ENCODE results near the gene NACC2. TPM values are rescaled to one million over a fixed set of nuclear protein-coding genes. Genes with fewer than 3 reads are reported as not detected.

The NACC2 gene
- polyA plus RNA-seq, 1 donor (not counting 4 experiments of a cell fraction or from before 2014, with no cell fraction given), result 4.6 TPM

GRCh38 chr9:135969064-135969683 is 125.9 kb downstream of the NACC2 start:
- Histone ChIP-seq H2AFZ (ENCODE audit: control insufficient read depth, low read length) (no peak overlapping the region), H4K20me1 (ENCODE audit: control insufficient read depth, extremely low read depth, insufficient read depth, low read length) (no peaks in the 10 kb centered on the region), H3K4me2 (ENCODE audit: control insufficient read depth, extremely low read depth, insufficient read depth, low read depth, low read length) (no peak overlapping the region), H3K9me3 (ENCODE audit: control insufficient read depth, low read depth, low read length) (no peaks in the 10 kb centered on the region), H3K9ac (ENCODE audit: control insufficient read depth, extremely low read depth, insufficient read depth, low read length) (no peak overlapping the region), H3K27ac (ENCODE audit: control insufficient read depth, insufficient read depth, low read length) (no peak overlapping the region), H3K4me3 (ENCODE audit: control insufficient read depth in 2 of 3, extremely low read depth in 1 of 3, insufficient read depth in 2 of 3, low read depth in 1 of 3, low read length in 3 of 3) (no peak overlapping the region), H3K27me3 (ENCODE audit: control insufficient read depth, extremely low read depth, insufficient read depth, low read length) (peaks cover 4% of the 10 kb centered on the region), H3K36me3 (ENCODE audit: control insufficient read depth in 2 of 2, extremely low read depth in 1 of 2, insufficient read depth in 2 of 2, low read length in 2 of 2) (no peaks in the 10 kb centered on the region), H3K4me1 (ENCODE audit: control insufficient read depth, extremely low read depth, insufficient read depth, low read length) (no peaks in the 10 kb centered on the region), H3K9me1 (ENCODE audit: control insufficient read depth, extremely low read depth, insufficient read depth, low read length) (no peaks in the 10 kb centered on the region), H3K79me2 (ENCODE audit: control insufficient read depth, insufficient read depth, low read length) (no peaks in the 10 kb centered on the region)
- DNase-seq (ENCODE audit: low read depth, low spot score) (no peak), FAIRE-seq (no peak)
- dilution Hi-C loops (cut with MboI; ENCODE audit: extremely low pct_ligation_motif_present, low sequenced_read_pairs), result no loop called here
- TF ChIP-seq EZH2 (IDR thresholded peaks at IDR 0.05; ENCODE audit: low read length) (no peak), CTCF (optimal IDR thresholded peaks at IDR 0.05 in 1 of 3, IDR thresholded peaks at IDR 0.05 in 1 of 3, conservative IDR thresholded peaks at IDR 0.05 in 1 of 3; ENCODE audit: extremely low read depth in 1 of 3, insufficient read depth in 2 of 3, low read length in 3 of 3) (no peak)

- no peak for TF ChIP-seq CTCF (optimal IDR thresholded peaks at IDR 0.05 in 1 of 3, IDR thresholded peaks at IDR 0.05 in 1 of 3, conservative IDR thresholded peaks at IDR 0.05 in 1 of 3; ENCODE audit: extremely low read depth in 1 of 3, insufficient read depth in 2 of 3, low read length in 3 of 3)
- no peak for TF ChIP-seq EZH2 (IDR thresholded peaks at IDR 0.05; ENCODE audit: low read length)
- Histone ChIP-seq H3K9me3 (ENCODE audit: control insufficient read depth, low read depth, low read length) (no peaks in the 10 kb centered on the region), H3K36me3 (ENCODE audit: control insufficient read depth in 2 of 2, extremely low read depth in 1 of 2, insufficient read depth in 2 of 2, low read length in 2 of 2) (no peaks in the 10 kb centered on the region), H3K4me3 (ENCODE audit: control insufficient read depth in 2 of 3, extremely low read depth in 1 of 3, insufficient read depth in 2 of 3, low read depth in 1 of 3, low read length in 3 of 3) (no peak overlapping the region), H3K27ac (ENCODE audit: control insufficient read depth, insufficient read depth, low read length) (no peak overlapping the region), H3K9me1 (ENCODE audit: control insufficient read depth, extremely low read depth, insufficient read depth, low read length) (no peaks in the 10 kb centered on the region), H3K4me1 (ENCODE audit: control insufficient read depth, extremely low read depth, insufficient read depth, low read length) (no peaks in the 10 kb centered on the region), H3K4me2 (ENCODE audit: control insufficient read depth, extremely low read depth, insufficient read depth, low read depth, low read length) (no peak overlapping the region), H3K79me2 (ENCODE audit: control insufficient read depth, insufficient read depth, low read length) (no peaks in the 10 kb centered on the region), H2AFZ (ENCODE audit: control insufficient read depth, low read length) (no peak overlapping the region), H4K20me1 (ENCODE audit: control insufficient read depth, extremely low read depth, insufficient read depth, low read length) (no peaks in the 10 kb centered on the region), H3K9ac (ENCODE audit: control insufficient read depth, extremely low read depth, insufficient read depth, low read length) (no peak overlapping the region), H3K27me3 (ENCODE audit: control insufficient read depth, extremely low read depth, insufficient read depth, low read length) (peaks cover 4% of the 10 kb centered on the region)
- FAIRE-seq, result no peak
- dilution Hi-C loops (cut with MboI; ENCODE audit: extremely low pct_ligation_motif_present, low sequenced_read_pairs), result no loop called here
- no peak for DNase-seq (ENCODE audit: low read depth, low spot score)
These were observed 126.5 kb downstream of the NACC2 start for GRCh38 chr9:135968601-135969000.
